ENCODE measurements around the gene COBLL1.
"Not testable (repeated sequence)": the region's sequence is repeated elsewhere in the genome, so short reads cannot be mapped to it uniquely, and the experiment has no call there.

The COBLL1 gene

GRCh38 chr2:164766216-164766953, 75.2 kb downstream of the COBLL1 start:
- no peak for DNase-seq (ENCODE audit: low read depth)

GRCh38 chr2:164764996-164765395, 76.6 kb downstream of the COBLL1 start:
- H3K4me3 ChIP-seq (ENCODE audit: low read depth, low read length) = no peak overlapping the region
- peak; percentile 65 for DNase-seq (ENCODE audit: low read depth)
- no peak for TF ChIP-seq CTCF (conservative IDR thresholded peaks at IDR 0.05; ENCODE audit: low read depth, low read length)

More at GRCh38 chr2:164766216-164766953, 75.2 kb downstream of the COBLL1 start:
- H3K4me3 ChIP-seq (ENCODE audit: low read depth, low read length) = no peak overlapping the region
- no peak for TF ChIP-seq CTCF (conservative IDR thresholded peaks at IDR 0.05; ENCODE audit: low read depth, low read length)

- no peak for TF ChIP-seq CTCF (conservative IDR thresholded peaks at IDR 0.05; ENCODE audit: low read depth, low read length)
- DNase-seq (ENCODE audit: low read depth) = no peak
- H3K4me3 ChIP-seq (ENCODE audit: low read depth, low read length) = no peak overlapping the region
These were observed 77.1 kb downstream of the COBLL1 start for GRCh38 chr2:164764474-164764873.

GRCh38 chr2:164763431-164763830, 78.2 kb downstream of the COBLL1 start:
- H3K4me3 ChIP-seq (ENCODE audit: low read depth, low read length) = no peak overlapping the region
- no peak for DNase-seq (ENCODE audit: low read depth)
- TF ChIP-seq CTCF (conservative IDR thresholded peaks at IDR 0.05; ENCODE audit: low read depth, low read length) = no peak

- no peak overlapping the region for H3K4me3 ChIP-seq (ENCODE audit: low read depth, low read length)
- DNase-seq (ENCODE audit: low read depth) = no peak
- no peak for TF ChIP-seq CTCF (conservative IDR thresholded peaks at IDR 0.05; ENCODE audit: low read depth, low read length)
These were observed 79.7 kb downstream of the COBLL1 start for GRCh38 chr2:164761737-164762460.

GRCh38 chr2:164761201-164761600, 80.4 kb downstream of the COBLL1 start:
- peak; percentile 46 for DNase-seq (ENCODE audit: low read depth)
- H3K4me3 ChIP-seq (ENCODE audit: low read depth, low read length) = not testable (repeated sequence)

- TF ChIP-seq CTCF (conservative IDR thresholded peaks at IDR 0.05; ENCODE audit: low read depth, low read length) = no peak
- no peak for DNase-seq (ENCODE audit: low read depth)
- no peak overlapping the region for H3K4me3 ChIP-seq (ENCODE audit: low read depth, low read length)
These were observed 81.4 kb downstream of the COBLL1 start for GRCh38 chr2:164760179-164760578.
